HCT116 (cell line): ENCODE results near the gene KHDC4. TPM values are rescaled to one million over a fixed set of nuclear protein-coding genes. Genes with fewer than 3 reads are reported as not detected.

Experiments
- ATAC-seq: fragments of 200-7000 bp; cut with Tn5 transposase; 2 replicates; pipeline ENCODE4 v1.9.1; 2020; ENCODE audit warnings: mild to moderate bottlenecking, moderate library complexity
- BruUV-seq: library from RNA; stranded (reverse); fragments of 400-500 nt; replicated peaks from 2 replicates; lab custom pipeline; 2021; lab: Mats Ljungman, UMichigan
- CTCF ChIA-PET: fragments of 300-600 bp; sonication (Branson Sonifier 250); formaldehyde crosslinking; loops from one replicate; lab custom pipeline; 2021; ENCODE audit warnings: antibody characterized with exemption; lab: Charles Lee
- POLR2A ChIA-PET: fragments of 300-600, 350-600 bp; sonication (Branson Sonifier 250); formaldehyde crosslinking; loops from one replicate; lab custom pipeline; 2021; ENCODE audit warnings: antibody characterized with exemption; lab: Charles Lee
- RAD21 ChIA-PET, 2 experiments: fragments of 300-600 bp; sonication (Branson Sonifier 250); formaldehyde crosslinking; loops; one replicate each; lab custom pipeline; 2023; ENCODE audit warnings: low total read pairs in 2 of 2; ENCODE audit not compliant: uncharacterized antibody in 2 of 2, unreplicated experiment in 2 of 2, low non-redundant PET in 1 of 2; lab: Charles Lee
- DNase-seq: peaks from one replicate; pipeline ENCODE4 v3.0.0-alpha.2; 2010; ENCODE audit warnings: low read depth, low spot score
- H2AFZ ChIP-seq: fragments of 200-600 bp; shearing (Covaris generic), sonication (generic); 2 replicates; pipeline ENCODE4 v1.6.1; 2017; ENCODE audit warnings: low read depth, mixed run types, mixed read lengths, antibody characterized with exemption, low read length; ENCODE audit not compliant: poor library complexity, severe bottlenecking
- H3K27ac ChIP-seq: 2 replicates; pipeline ENCODE4 v1.5.1; 2012; ENCODE audit warnings: low read depth, low read length
- H3K27me3 ChIP-seq: fragments of 200-600 bp; sonication (generic); 2 replicates; pipeline ENCODE4 v1.6.1; 2016; ENCODE audit warnings: mixed run types, low read length, mixed read lengths; ENCODE audit not compliant: insufficient read depth
- H3K36me3 ChIP-seq, 2 experiments: fragments of 200-500 bp in 1 of 2; fragments of 200-600 bp in 1 of 2; sonication (Bioruptor generic) in 1 of 2; sonication (generic) in 1 of 2; 2 replicates each; pipeline versions ENCODE4 v1.5.1 to v1.6.1; 2014 to 2016; ENCODE audit warnings: low read length in 2 of 2, inconsistent platforms in 1 of 2, mixed read lengths in 1 of 2, mixed run types in 1 of 2; ENCODE audit not compliant: insufficient read depth in 2 of 2, control insufficient read depth in 1 of 2
- H3K4me1 ChIP-seq, 2 experiments: fragments of 200-600 bp in 1 of 2; sonication (generic) in 1 of 2; 2 replicates each; pipeline versions ENCODE4 v1.5.1 to v1.6.1; 2012 to 2017; ENCODE audit warnings: low read length in 2 of 2, inconsistent platforms in 1 of 2, mild to moderate bottlenecking in 1 of 2, mixed read lengths in 1 of 2, mixed run types in 1 of 2, moderate library complexity in 1 of 2; ENCODE audit not compliant: insufficient read depth in 2 of 2, control insufficient read depth in 1 of 2
- H3K4me2 ChIP-seq: fragments of 200-600 bp; sonication (generic); 2 replicates; pipeline ENCODE4 v1.6.1; 2017; ENCODE audit warnings: mixed run types, low read length, mixed read lengths
- H3K4me3 ChIP-seq, 2 experiments: fragments of 200-600 bp in 1 of 2; sonication (generic) in 1 of 2; replicated peaks in 1 of 2; 2 replicates each; pipeline ENCODE4 v1.5.1; 2011 to 2016; ENCODE audit warnings: low read length in 2 of 2, control low read depth in 1 of 2, low read depth in 1 of 2, mild to moderate bottlenecking in 1 of 2, mixed read lengths in 1 of 2, mixed run types in 1 of 2
- H3K79me2 ChIP-seq: fragments of 200-600 bp; sonication (generic); 2 replicates; pipeline ENCODE4 v1.6.1; 2017; ENCODE audit warnings: mild to moderate bottlenecking, mixed run types, low read length, moderate library complexity, mixed read lengths; ENCODE audit not compliant: insufficient read depth
- H3K9ac ChIP-seq: fragments of 200-600 bp; sonication (generic); 2 replicates; pipeline ENCODE4 v1.6.1; 2016; ENCODE audit warnings: low read length, mixed read lengths
- H3K9me2 ChIP-seq: fragments of 200-600 bp; sonication (generic), shearing (Covaris generic); 2 replicates; pipeline ENCODE4 v1.6.1; 2017; ENCODE audit warnings: mixed run types, mild to moderate bottlenecking, moderate library complexity; ENCODE audit not compliant: insufficient read depth
- H3K9me3 ChIP-seq, 2 experiments: fragments of 200-500 bp in 1 of 2; fragments of 200-600 bp in 1 of 2; sonication (Bioruptor generic) in 1 of 2; sonication (generic) in 1 of 2; 2 replicates each; pipeline ENCODE4 v1.6.1; 2014 to 2017; ENCODE audit warnings: low read length in 2 of 2, mixed read lengths in 2 of 2, inconsistent platforms in 1 of 2, low read depth in 1 of 2, mild to moderate bottlenecking in 1 of 2, mixed run types in 1 of 2, moderate library complexity in 1 of 2; ENCODE audit not compliant: control insufficient read depth in 1 of 2, insufficient read depth in 1 of 2
- H4K20me1 ChIP-seq: fragments of 200-600 bp; sonication (generic), shearing (Covaris generic); 2 replicates; pipeline ENCODE4 v1.6.1; 2017; ENCODE audit warnings: mixed run types, mild to moderate bottlenecking, moderate library complexity; ENCODE audit not compliant: insufficient read depth
- CTCF ChIP-seq, 3 experiments: fragments of 200-600 bp in 1 of 3; sonication (generic) in 1 of 3; IDR thresholded peaks in 2 of 3; conservative IDR thresholded peaks in 1 of 3; 2 replicates each; pipeline ENCODE4 v1.5.1; 2012 to 2017; ENCODE audit warnings: low read depth in 2 of 3, low read length in 2 of 3, antibody characterized with exemption in 1 of 3, borderline replicate concordance in 1 of 3, control low read depth in 1 of 3, mild to moderate bottlenecking in 1 of 3, mixed read lengths in 1 of 3, mixed run types in 1 of 3, moderate library complexity in 1 of 3; ENCODE audit not compliant: insufficient read depth in 1 of 3
- EZH2phosphoT487 ChIP-seq: fragments of 200-600 bp; IDR thresholded peaks from 2 replicates; pipeline ENCODE4 v1.6.1; 2018; ENCODE audit warnings: antibody characterized with exemption, borderline replicate concordance
- JUND ChIP-seq: IDR thresholded peaks from 2 replicates; pipeline ENCODE4 v1.6.1; 2012
- MAX ChIP-seq: IDR thresholded peaks from 2 replicates; pipeline ENCODE4 v1.6.1; 2012
- POLR2AphosphoS5 ChIP-seq: IDR thresholded peaks from 2 replicates; pipeline ENCODE4 v1.6.1; 2011; ENCODE audit warnings: mild to moderate bottlenecking, low read depth, low read length, moderate library complexity
- ZBTB33 ChIP-seq: IDR thresholded peaks from 2 replicates; pipeline ENCODE4 v1.6.1; 2011; ENCODE audit warnings: mild to moderate bottlenecking, low read length, moderate library complexity; ENCODE audit not compliant: insufficient replicate concordance; ENCODE audit errors: extremely low read depth
- intact Hi-C: fragments of 100-400 bp; cut with micrococcal nuclease; formaldehyde crosslinking; loops from 2 replicates; pipeline ENCODE4 v1.10.0; 2022
- total RNA-seq: library from RNA; stranded (reverse); gene quantifications from one replicate; pipeline ENCODE4 v1.2.1, GENCODE V29; 2021; ENCODE audit not compliant: unreplicated experiment

Gene KHDC4
- total RNA-seq, 1 experiment from 2014 or later, result 60.7 TPM

GRCh38 chr1:155912056-155912536 lies 22.1 kb downstream of the KHDC4 start:
- ATAC-seq (peak; percentile 56; the same call in 1 of the 2 replicates), DNase-seq (no peak)
- H3K27me3 ChIP-seq, result no peaks in the 10 kb centered on the region
- H3K9me2 ChIP-seq, result no peaks in the 10 kb centered on the region
- no peaks in the 10 kb centered on the region for H3K9me3 ChIP-seq
- H3K4me3 ChIP-seq, result no peak overlapping the region
- ChIA-PET CTCF (no interaction called here), POLR2A (no interaction called here), RAD21 (interaction anchor here (0.5 to 0.6 kb wide), 2 partner anchors 414 to 421 kb away, joined by 4 read pairs; no protein-coding TSS in a partner anchor)
- H2AFZ ChIP-seq, result no peak overlapping the region
- H3K4me2 ChIP-seq, result no peak overlapping the region; the same call in 1 of the 2 replicates
- peaks cover 0 to 23% of the 10 kb centered on the region in 2 experiments; a peak in 2 of 4 replicates for H3K4me1 ChIP-seq
- peaks cover 13% of the 10 kb centered on the region; the same call in 1 of the 2 replicates for H4K20me1 ChIP-seq
- H3K79me2 ChIP-seq, result peaks cover 25% of the 10 kb centered on the region
- TF ChIP-seq ZBTB33, result no peak
- no peak for TF ChIP-seq JUND
- no peak for TF ChIP-seq EZH2phosphoT487
- no peak for TF ChIP-seq MAX
- TF ChIP-seq POLR2AphosphoS5, result peak; percentile 23; the same call in 1 of the 2 replicates
- TF ChIP-seq CTCF (IDR thresholded peaks at IDR 0.05 in 2 of 3, conservative IDR thresholded peaks at IDR 0.05 in 1 of 3; ENCODE audit: borderline replicate concordance in 1 of 3, insufficient read depth in 1 of 3, low read depth in 2 of 3, low read length in 2 of 3), result no peak
- H3K36me3 ChIP-seq, result peaks cover 52 to 75% of the 10 kb centered on the region in 2 experiments
- no TSS peak for BruUV-seq
- intact Hi-C loops, result no loop called here
- no peak overlapping the region; the same call in 1 of the 2 replicates for H3K27ac ChIP-seq
- H3K9ac ChIP-seq, result no peak overlapping the region
